A549 (cell line): ENCODE data around the gene TMEM163. TPM values are rescaled to one million over a fixed set of nuclear protein-coding genes. Genes with fewer than 3 reads are reported as not detected.
"Not testable (repeated sequence)": the region's sequence is repeated elsewhere in the genome, so short reads cannot be mapped to it uniquely, and the experiment has no call there.

Experiments used
- ATAC-seq, 2 experiments: fragments of 200-7000 bp in 1 of 2; fragments of >200 bp in 1 of 2; cut with Nextera tagmentation in 1 of 2; cut with Tn5 transposase in 1 of 2; 3 replicates each; pipeline versions ENCODE4 v1.8.0 to v1.9.1; 2018 to 2020; ENCODE audit warnings: mild to moderate bottlenecking in 1 of 2, moderate library complexity in 1 of 2
- CTCF ChIA-PET: fragments of 300-600 bp; sonication (Branson Sonifier 250); formaldehyde crosslinking; extraction: SDS; loops from one replicate; lab custom pipeline; 2021; ENCODE audit warnings: antibody characterized with exemption, inconsistent platforms; lab: Yijun Ruan, JAX
- POLR2A ChIA-PET: fragments of 350-600 bp; formaldehyde crosslinking; extraction: SDS; loops from one replicate; lab custom pipeline; 2021; ENCODE audit warnings: antibody characterized with exemption, inconsistent platforms; lab: Yijun Ruan, JAX
- DNase-seq, 2 experiments: peaks; one replicate each; pipeline versions ENCODE4 v3.0.0 to v3.0.0-alpha.2; 2011 to 2016; ENCODE audit warnings: low read depth in 1 of 2, low spot score in 1 of 2
- FAIRE-seq: peaks from 2 replicates; lab custom pipeline; 2011; peaks lifted over from hg19 to GRCh38; lab: Jason Lieb, UNC
- H3K27ac ChIP-seq, 2 experiments: fragments of >200 bp; sonication (Bioruptor Twin); formaldehyde crosslinking; 3 replicates each; pipeline ENCODE4 v1.5.1; 2016 to 2017
- H3K4me1 ChIP-seq: fragments of >200 bp; sonication (Bioruptor Twin); formaldehyde crosslinking; 3 replicates; pipeline ENCODE4 v1.6.1; 2016
- H3K4me2 ChIP-seq: fragments of >200 bp; sonication (Bioruptor Twin); formaldehyde crosslinking; 3 replicates; pipeline ENCODE4 v1.6.1; 2016
- H3K4me3 ChIP-seq: fragments of >200 bp; sonication (Bioruptor Twin); formaldehyde crosslinking; 3 replicates; pipeline ENCODE4 v1.5.1; 2016
- H3K9me3 ChIP-seq: fragments of >200 bp; sonication (Bioruptor Twin); formaldehyde crosslinking; 3 replicates; pipeline ENCODE4 v1.6.1; 2016
- BHLHE40 ChIP-seq: IDR thresholded peaks from 2 replicates; pipeline ENCODE4 v1.6.1; 2012; ENCODE audit warnings: low read depth, low read length, inconsistent platforms
- CBX2 ChIP-seq: fragments of 200-600 bp; sonication (generic); IDR thresholded peaks from 2 replicates; pipeline ENCODE4 v1.6.1; 2016; ENCODE audit warnings: low read depth, mild to moderate bottlenecking, borderline replicate concordance
- CBX8 ChIP-seq: fragments of 200-600 bp; sonication (generic); IDR thresholded peaks from 2 replicates; pipeline ENCODE4 v1.6.1; 2016
- E2F6 ChIP-seq: IDR thresholded peaks from 2 replicates; pipeline ENCODE4 v1.6.1; 2012; ENCODE audit warnings: low read depth, borderline replicate concordance
- EHMT2 ChIP-seq: fragments of 200-600 bp; sonication (generic); IDR thresholded peaks from 2 replicates; pipeline ENCODE4 v1.6.1; 2016; ENCODE audit warnings: antibody characterized with exemption, low read depth, mild to moderate bottlenecking, moderate library complexity
- GATA3 ChIP-seq: IDR thresholded peaks from 2 replicates; pipeline ENCODE4 v1.6.1; 2012; ENCODE audit warnings: borderline replicate concordance
- HOXA7 ChIP-seq: fragments of 250-450 bp; sonication (Bioruptor Pico); IDR thresholded peaks from 2 replicates; pipeline ENCODE4 v1.5.0; 2020; ENCODE audit warnings: mild to moderate bottlenecking, moderate library complexity
- HOXB5 ChIP-seq: fragments of 250-450 bp; sonication (Bioruptor Pico); IDR thresholded peaks from 2 replicates; pipeline ENCODE4 v1.5.0; 2020; ENCODE audit warnings: mild to moderate bottlenecking, moderate library complexity
- JUN ChIP-seq, 2 experiments: fragments of >200 bp; sonication (Bioruptor Twin); formaldehyde crosslinking; IDR thresholded peaks; 2 replicates in 1 of 2; 3 replicates in 1 of 2; pipeline ENCODE4 v1.6.1; 2016 to 2017
- JUNB ChIP-seq: fragments of >200 bp; sonication (Bioruptor Twin); formaldehyde crosslinking; IDR thresholded peaks from 2 replicates; pipeline ENCODE4 v1.6.1; 2016
- MAFK ChIP-seq: fragments of 450-650 bp; IDR thresholded peaks from 2 replicates; pipeline ENCODE4 v1.6.1; 2014; ENCODE audit not compliant: partially characterized antibody
- MAZ ChIP-seq: fragments of 150-350 bp; IDR thresholded peaks from 2 replicates; pipeline ENCODE4 v1.6.1; 2014; ENCODE audit warnings: antibody characterized with exemption, low read depth, low read length, borderline replicate concordance
- MYC ChIP-seq: IDR thresholded peaks from 2 replicates; pipeline ENCODE4 v1.6.1; 2012; ENCODE audit warnings: mild to moderate bottlenecking, inconsistent platforms, low read length, improper control_type of control experiment, borderline replicate concordance
- NFE2L2 ChIP-seq: fragments of 150-350 bp; conservative IDR thresholded peaks from 2 replicates; pipeline ENCODE4 v1.6.1; 2014; ENCODE audit warnings: low read length
- NPAS2 ChIP-seq: fragments of 250-450 bp; sonication (Bioruptor Pico); IDR thresholded peaks from 2 replicates; pipeline ENCODE4 v1.8.0; 2022; ENCODE audit warnings: mild to moderate bottlenecking, moderate library complexity, borderline replicate concordance
- PHF8 ChIP-seq: fragments of 200-600 bp; sonication (generic); IDR thresholded peaks from 2 replicates; pipeline ENCODE4 v1.6.1; 2016; ENCODE audit warnings: low read depth, mild to moderate bottlenecking, antibody characterized with exemption, moderate library complexity, borderline replicate concordance
- POLR2A ChIP-seq: IDR thresholded peaks from 2 replicates; pipeline ENCODE4 v1.6.1; 2012; ENCODE audit warnings: mild to moderate bottlenecking, low read length
- RAD21 ChIP-seq, 2 experiments: fragments of >200 bp in 1 of 2; sonication (Bioruptor Twin) in 1 of 2; formaldehyde crosslinking in 1 of 2; IDR thresholded peaks in 1 of 2; conservative IDR thresholded peaks in 1 of 2; 2 replicates in 1 of 2; 3 replicates in 1 of 2; pipeline ENCODE4 v1.6.1; 2012 to 2018; ENCODE audit warnings: inconsistent platforms in 1 of 2
- RARB ChIP-seq: fragments of 250-450 bp; sonication (Bioruptor Pico); IDR thresholded peaks from 2 replicates; pipeline ENCODE4 v1.8.0; 2021; ENCODE audit warnings: mild to moderate bottlenecking, moderate library complexity
- RNF2 ChIP-seq: fragments of 200-600 bp; sonication (generic); IDR thresholded peaks from 2 replicates; pipeline ENCODE4 v1.6.1; 2016; ENCODE audit warnings: low read depth, mild to moderate bottlenecking, antibody characterized with exemption, moderate library complexity, borderline replicate concordance
- SMC3 ChIP-seq: fragments of >200 bp; sonication (Bioruptor Twin); formaldehyde crosslinking; IDR thresholded peaks from 3 replicates; pipeline ENCODE4 v1.6.1; 2018; ENCODE audit warnings: inconsistent platforms
- TFCP2L1 ChIP-seq: fragments of 250-450 bp; sonication (Bioruptor Pico); IDR thresholded peaks from 2 replicates; pipeline ENCODE4 v1.5.0; 2021; ENCODE audit warnings: mild to moderate bottlenecking
- TP53 ChIP-seq: fragments of 250-450 bp; sonication (Bioruptor Pico); IDR thresholded peaks from 2 replicates; pipeline ENCODE4 v1.5.0; 2021; ENCODE audit warnings: mild to moderate bottlenecking, moderate library complexity
- ZSCAN20 ChIP-seq: fragments of 250-450 bp; sonication (Bioruptor Pico); IDR thresholded peaks from 2 replicates; pipeline ENCODE4 v1.8.0; 2022; ENCODE audit warnings: mild to moderate bottlenecking, moderate library complexity
- WGBS: methylation state at CpG from one replicate; pipeline ENCODE4 v1.1.6; 2017; ENCODE audit errors: missing lambda C conversion rate; 5-methylcytosine and 5-hydroxymethylcytosine counted together
- polyA plus RNA-seq, 4 experiments: library from polyadenylated mRNA; depleted of rRNA in 3 of 4; stranded (reverse); fragments of >200 nt; fragmentation: RNase III in 1 of 4; extraction: RNeasy Plus Mini Kit Qiagen cat#74134 plus additional on column Dnase treatment in 1 of 4; gene quantifications; 2 replicates in 3 of 4; 3 replicates in 1 of 4; pipeline ENCODE4 v1.2.3, GENCODE V29; 2011 to 2017
- TF ChIP-seq, protein P1 (sequence below): IDR thresholded peaks from 2 replicates; pipeline ENCODE4 v1.6.1; 2012
- TF ChIP-seq, protein P2 (sequence below): fragments of >200 bp; sonication (Bioruptor Twin); formaldehyde crosslinking; IDR thresholded peaks from 2 replicates; pipeline ENCODE4 v1.6.1; 2016
- TF ChIP-seq, protein P3 (sequence below): fragments of >200 bp; sonication (Bioruptor Twin); formaldehyde crosslinking; IDR thresholded peaks from 3 replicates; pipeline ENCODE4 v1.5.1; 2016

TMEM163 gene
- polyA plus RNA-seq, 2 of the 4 experiments (the other 2 are of a cell fraction) = not detected

GRCh38 chr2:134660626-134661402 is 58.0 kb downstream of the TMEM163 start:
- no peak overlapping the region for H3K27ac ChIP-seq
- TF ChIP-seq E2F6 = no peak
- no peak for TF ChIP-seq HOXB5 (CRISPR knock-in tag)
- TF ChIP-seq MAFK = no peak
- TF ChIP-seq, protein P1, sequence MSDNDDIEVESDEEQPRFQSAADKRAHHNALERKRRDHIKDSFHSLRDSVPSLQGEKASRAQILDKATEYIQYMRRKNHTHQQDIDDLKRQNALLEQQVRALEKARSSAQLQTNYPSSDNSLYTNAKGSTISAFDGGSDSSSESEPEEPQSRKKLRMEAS = no peak
- TF ChIP-seq CBX2 = no peak
- TF ChIP-seq CBX8 = no peak
- TF ChIP-seq POLR2A = no peak
- TF ChIP-seq HOXA7 (CRISPR knock-in tag) = no peak
- no peak for TF ChIP-seq NPAS2 (CRISPR knock-in tag)
- TF ChIP-seq NFE2L2 = no peak
- TF ChIP-seq ZSCAN20 (CRISPR knock-in tag) = no peak
- CTCF ChIA-PET = no interaction called here
- POLR2A ChIA-PET = interaction anchor here (0.6 kb wide), 1 partner anchor 777 kb away, joined by 3 read pairs; no protein-coding TSS in a partner anchor
- DNase-seq (no peak), FAIRE-seq (no peak), ATAC-seq (no peak)
- H3K4me1 ChIP-seq = no peaks in the 10 kb centered on the region
- no peak overlapping the region for H3K4me3 ChIP-seq
- 29% methylated on average over 7 of the region's 7 CpGs for WGBS
- H3K4me2 ChIP-seq = no peak overlapping the region
- H3K9me3 ChIP-seq = no peaks in the 10 kb centered on the region

- Histone ChIP-seq H3K4me2 (no peak overlapping the region), H3K9me3 (no peaks in the 10 kb centered on the region), H3K27ac (no peak overlapping the region), H3K4me3 (no peak overlapping the region), H3K4me1 (no peaks in the 10 kb centered on the region)
- FAIRE-seq (no peak), ATAC-seq (no peak), DNase-seq (no peak)
- 45% methylated on average over 2 of the region's 2 CpGs for WGBS
- CTCF ChIA-PET = interaction anchor here (0.7 to 1.2 kb wide), 2 partner anchors 10 to 541 kb away, joined by 3 read pairs; no protein-coding TSS in a partner anchor
- POLR2A ChIA-PET = no interaction called here
- TF ChIP-seq RNF2 (no peak), GATA3 (no peak), MAZ (no peak), PHF8 (no peak), POLR2A (no peak), EHMT2 (no peak), NPAS2 (CRISPR knock-in tag) (no peak), JUNB (no peak), MYC (no peak), TFCP2L1 (CRISPR knock-in tag) (no peak), JUN (IDR thresholded peaks at IDR 0.05) (no peak), RARB (CRISPR knock-in tag) (no peak), ZSCAN20 (CRISPR knock-in tag) (no peak), BHLHE40 (no peak)
- TF ChIP-seq, protein P2, sequence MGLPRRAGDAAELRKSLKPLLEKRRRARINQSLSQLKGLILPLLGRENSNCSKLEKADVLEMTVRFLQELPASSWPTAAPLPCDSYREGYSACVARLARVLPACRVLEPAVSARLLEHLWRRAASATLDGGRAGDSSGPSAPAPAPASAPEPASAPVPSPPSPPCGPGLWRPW = no peak
These were observed 59.1 kb downstream of the TMEM163 start for GRCh38 chr2:134659724-134660123.

- no peaks in the 10 kb centered on the region for H3K9me3 ChIP-seq
- H3K27ac ChIP-seq = no peak overlapping the region
- H3K4me2 ChIP-seq = no peak overlapping the region
- H3K4me3 ChIP-seq = no peak overlapping the region
- DNase-seq (peak in 1 of 2 experiments; percentile 27), FAIRE-seq (no peak), ATAC-seq (peak in 1 of 2 experiments; percentile 39; a peak in 2 of 6 replicates)
- TF ChIP-seq TP53 (CRISPR knock-in tag) (no peak), SMC3 (peak; percentile 34), RAD21 (conservative IDR thresholded peaks at IDR 0.05 in 1 of 2, IDR thresholded peaks at IDR 0.05 in 1 of 2) (peak; percentile 25 to 47; a peak in 2 of 5 replicates)
- TF ChIP-seq, protein P3, sequence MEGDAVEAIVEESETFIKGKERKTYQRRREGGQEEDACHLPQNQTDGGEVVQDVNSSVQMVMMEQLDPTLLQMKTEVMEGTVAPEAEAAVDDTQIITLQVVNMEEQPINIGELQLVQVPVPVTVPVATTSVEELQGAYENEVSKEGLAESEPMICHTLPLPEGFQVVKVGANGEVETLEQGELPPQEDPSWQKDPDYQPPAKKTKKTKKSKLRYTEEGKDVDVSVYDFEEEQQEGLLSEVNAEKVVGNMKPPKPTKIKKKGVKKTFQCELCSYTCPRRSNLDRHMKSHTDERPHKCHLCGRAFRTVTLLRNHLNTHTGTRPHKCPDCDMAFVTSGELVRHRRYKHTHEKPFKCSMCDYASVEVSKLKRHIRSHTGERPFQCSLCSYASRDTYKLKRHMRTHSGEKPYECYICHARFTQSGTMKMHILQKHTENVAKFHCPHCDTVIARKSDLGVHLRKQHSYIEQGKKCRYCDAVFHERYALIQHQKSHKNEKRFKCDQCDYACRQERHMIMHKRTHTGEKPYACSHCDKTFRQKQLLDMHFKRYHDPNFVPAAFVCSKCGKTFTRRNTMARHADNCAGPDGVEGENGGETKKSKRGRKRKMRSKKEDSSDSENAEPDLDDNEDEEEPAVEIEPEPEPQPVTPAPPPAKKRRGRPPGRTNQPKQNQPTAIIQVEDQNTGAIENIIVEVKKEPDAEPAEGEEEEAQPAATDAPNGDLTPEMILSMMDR = peak; percentile 42
- 33% methylated on average over 12 of the region's 12 CpGs for WGBS
- ChIA-PET POLR2A (no interaction called here), CTCF (interaction anchor here (0.6 kb wide), 2 partner anchors 72 to 592 kb away, joined by 3 to 4 read pairs; no protein-coding TSS in a partner anchor)
- H3K4me1 ChIP-seq = no peaks in the 10 kb centered on the region
These were observed 61.0 kb downstream of the TMEM163 start for GRCh38 chr2:134657650-134658250.

GRCh38 chr2:134656391-134656790 is 62.4 kb downstream of the TMEM163 start:
- peak; percentile 34 to 67; a peak in 3 of 6 replicates for ATAC-seq
- Histone ChIP-seq H3K4me2 (peak overlapping the region; percentile 60), H3K4me3 (peak overlapping the region; percentile 39)
- H3K9me3 ChIP-seq, FAIRE-seq, H3K4me1 ChIP-seq, POLR2A ChIA-PET, CTCF ChIA-PET, H3K27ac ChIP-seq: not testable (repeated sequence)
- DNase-seq = peak in 1 of 2 experiments; percentile 6
- WGBS = 46% methylated on average over 8 of the region's 15 CpGs
